SK-N-SH (cell line): Measurements from ENCODE around the gene ELN.

Source experiments
- GABPA ChIP-seq: IDR thresholded peaks from 2 replicates; pipeline ENCODE4 v1.4.0; 2012; ENCODE audit warnings: low read depth, mild to moderate bottlenecking
- MAX ChIP-seq: IDR thresholded peaks from 2 replicates; pipeline ENCODE4 v1.4.0; 2012; ENCODE audit warnings: low read depth
- MEF2A ChIP-seq: IDR thresholded peaks from 2 replicates; pipeline ENCODE4 v1.4.0; 2012; ENCODE audit warnings: low read depth, borderline replicate concordance
- POLR2AphosphoS5 ChIP-seq: IDR thresholded peaks from 2 replicates; pipeline ENCODE4 v1.6.1; 2012; ENCODE audit warnings: low read depth, low read length
- SMC3 ChIP-seq: IDR thresholded peaks from 2 replicates; pipeline ENCODE4 v1.6.1; 2012; ENCODE audit warnings: low read depth, low read length, improper control_type of control experiment
- TF ChIP-seq, protein P1 (sequence below): IDR thresholded peaks from 2 replicates; pipeline ENCODE4 v1.6.1; 2012; ENCODE audit warnings: mild to moderate bottlenecking, low read depth, low read length, moderate library complexity
- TF ChIP-seq, protein P2 (sequence below): fragments of 200-600 bp; sonication (generic); IDR thresholded peaks from 2 replicates; pipeline ENCODE4 v1.6.1; 2017; ENCODE audit warnings: antibody characterized with exemption, mild to moderate bottlenecking, moderate library complexity

DNA sequence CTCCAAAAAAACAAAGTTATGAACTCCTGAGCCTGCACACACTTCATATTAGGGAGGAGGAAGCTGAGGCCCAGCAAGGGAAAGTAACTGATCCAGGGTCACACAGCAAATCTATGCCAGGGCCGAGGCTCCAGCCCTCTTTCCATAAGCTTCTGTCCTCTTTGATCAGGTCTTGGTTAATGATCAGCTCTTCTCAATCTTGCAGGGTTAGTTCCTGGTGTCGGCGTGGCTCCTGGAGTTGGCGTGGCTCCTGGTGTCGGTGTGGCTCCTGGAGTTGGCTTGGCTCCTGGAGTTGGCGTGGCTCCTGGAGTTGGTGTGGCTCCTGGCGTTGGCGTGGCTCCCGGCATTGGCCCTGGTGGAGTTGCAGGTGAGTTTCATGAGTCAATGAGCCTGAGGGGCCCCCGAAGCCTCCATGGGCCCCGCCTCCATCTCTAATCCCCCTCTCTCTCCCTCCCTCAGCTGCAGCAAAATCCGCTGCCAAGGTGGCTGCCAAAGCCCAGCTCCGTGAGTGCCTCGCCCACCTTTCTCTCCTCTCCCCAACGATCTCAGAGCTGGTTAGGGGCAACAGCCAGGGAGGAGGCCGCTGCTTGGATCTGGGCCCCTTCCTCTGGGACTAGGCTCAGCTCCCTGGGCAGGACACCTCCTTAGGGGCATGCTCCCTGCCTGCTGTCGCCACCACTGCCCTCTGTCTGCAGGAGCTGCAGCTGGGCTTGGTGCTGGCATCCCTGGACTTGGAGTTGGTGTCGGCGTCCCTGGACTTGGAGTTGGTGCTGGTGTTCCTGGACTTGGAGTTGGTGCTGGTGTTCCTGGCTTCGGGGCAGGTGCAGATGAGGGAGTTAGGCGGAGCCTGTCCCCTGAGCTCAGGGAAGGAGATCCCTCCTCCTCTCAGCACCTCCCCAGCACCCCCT lies 32.0 kb downstream of the ELN start:
- TF ChIP-seq SMC3 (no peak), MEF2A (no peak), GABPA (no peak), MAX (no peak), POLR2AphosphoS5 (no peak)
- TF ChIP-seq, protein P1, sequence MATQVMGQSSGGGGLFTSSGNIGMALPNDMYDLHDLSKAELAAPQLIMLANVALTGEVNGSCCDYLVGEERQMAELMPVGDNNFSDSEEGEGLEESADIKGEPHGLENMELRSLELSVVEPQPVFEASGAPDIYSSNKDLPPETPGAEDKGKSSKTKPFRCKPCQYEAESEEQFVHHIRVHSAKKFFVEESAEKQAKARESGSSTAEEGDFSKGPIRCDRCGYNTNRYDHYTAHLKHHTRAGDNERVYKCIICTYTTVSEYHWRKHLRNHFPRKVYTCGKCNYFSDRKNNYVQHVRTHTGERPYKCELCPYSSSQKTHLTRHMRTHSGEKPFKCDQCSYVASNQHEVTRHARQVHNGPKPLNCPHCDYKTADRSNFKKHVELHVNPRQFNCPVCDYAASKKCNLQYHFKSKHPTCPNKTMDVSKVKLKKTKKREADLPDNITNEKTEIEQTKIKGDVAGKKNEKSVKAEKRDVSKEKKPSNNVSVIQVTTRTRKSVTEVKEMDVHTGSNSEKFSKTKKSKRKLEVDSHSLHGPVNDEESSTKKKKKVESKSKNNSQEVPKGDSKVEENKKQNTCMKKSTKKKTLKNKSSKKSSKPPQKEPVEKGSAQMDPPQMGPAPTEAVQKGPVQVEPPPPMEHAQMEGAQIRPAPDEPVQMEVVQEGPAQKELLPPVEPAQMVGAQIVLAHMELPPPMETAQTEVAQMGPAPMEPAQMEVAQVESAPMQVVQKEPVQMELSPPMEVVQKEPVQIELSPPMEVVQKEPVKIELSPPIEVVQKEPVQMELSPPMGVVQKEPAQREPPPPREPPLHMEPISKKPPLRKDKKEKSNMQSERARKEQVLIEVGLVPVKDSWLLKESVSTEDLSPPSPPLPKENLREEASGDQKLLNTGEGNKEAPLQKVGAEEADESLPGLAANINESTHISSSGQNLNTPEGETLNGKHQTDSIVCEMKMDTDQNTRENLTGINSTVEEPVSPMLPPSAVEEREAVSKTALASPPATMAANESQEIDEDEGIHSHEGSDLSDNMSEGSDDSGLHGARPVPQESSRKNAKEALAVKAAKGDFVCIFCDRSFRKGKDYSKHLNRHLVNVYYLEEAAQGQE = no peak
- TF ChIP-seq, protein P2, sequence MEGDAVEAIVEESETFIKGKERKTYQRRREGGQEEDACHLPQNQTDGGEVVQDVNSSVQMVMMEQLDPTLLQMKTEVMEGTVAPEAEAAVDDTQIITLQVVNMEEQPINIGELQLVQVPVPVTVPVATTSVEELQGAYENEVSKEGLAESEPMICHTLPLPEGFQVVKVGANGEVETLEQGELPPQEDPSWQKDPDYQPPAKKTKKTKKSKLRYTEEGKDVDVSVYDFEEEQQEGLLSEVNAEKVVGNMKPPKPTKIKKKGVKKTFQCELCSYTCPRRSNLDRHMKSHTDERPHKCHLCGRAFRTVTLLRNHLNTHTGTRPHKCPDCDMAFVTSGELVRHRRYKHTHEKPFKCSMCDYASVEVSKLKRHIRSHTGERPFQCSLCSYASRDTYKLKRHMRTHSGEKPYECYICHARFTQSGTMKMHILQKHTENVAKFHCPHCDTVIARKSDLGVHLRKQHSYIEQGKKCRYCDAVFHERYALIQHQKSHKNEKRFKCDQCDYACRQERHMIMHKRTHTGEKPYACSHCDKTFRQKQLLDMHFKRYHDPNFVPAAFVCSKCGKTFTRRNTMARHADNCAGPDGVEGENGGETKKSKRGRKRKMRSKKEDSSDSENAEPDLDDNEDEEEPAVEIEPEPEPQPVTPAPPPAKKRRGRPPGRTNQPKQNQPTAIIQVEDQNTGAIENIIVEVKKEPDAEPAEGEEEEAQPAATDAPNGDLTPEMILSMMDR = no peak
